A549 treated with GW870086 at 1 μM for 4 hours (cell line): ENCODE data around the gene DPM1. TPM values are rescaled to one million over a fixed set of nuclear protein-coding genes. Genes with fewer than 3 reads are reported as not detected.

Experiments used
- total RNA-seq: library from RNA; stranded (reverse); fragments of 200-300 nt; extraction: Qiagen RNA extraction; gene quantifications from 5 replicates; pipeline ENCODE4 v1.2.3, GENCODE V29; 2022; ENCODE audit warnings: low read depth

The DPM1 gene
- total RNA-seq: 67.1 to 87.1 TPM (median 75.2 TPM) in 5 replicates

DNA sequence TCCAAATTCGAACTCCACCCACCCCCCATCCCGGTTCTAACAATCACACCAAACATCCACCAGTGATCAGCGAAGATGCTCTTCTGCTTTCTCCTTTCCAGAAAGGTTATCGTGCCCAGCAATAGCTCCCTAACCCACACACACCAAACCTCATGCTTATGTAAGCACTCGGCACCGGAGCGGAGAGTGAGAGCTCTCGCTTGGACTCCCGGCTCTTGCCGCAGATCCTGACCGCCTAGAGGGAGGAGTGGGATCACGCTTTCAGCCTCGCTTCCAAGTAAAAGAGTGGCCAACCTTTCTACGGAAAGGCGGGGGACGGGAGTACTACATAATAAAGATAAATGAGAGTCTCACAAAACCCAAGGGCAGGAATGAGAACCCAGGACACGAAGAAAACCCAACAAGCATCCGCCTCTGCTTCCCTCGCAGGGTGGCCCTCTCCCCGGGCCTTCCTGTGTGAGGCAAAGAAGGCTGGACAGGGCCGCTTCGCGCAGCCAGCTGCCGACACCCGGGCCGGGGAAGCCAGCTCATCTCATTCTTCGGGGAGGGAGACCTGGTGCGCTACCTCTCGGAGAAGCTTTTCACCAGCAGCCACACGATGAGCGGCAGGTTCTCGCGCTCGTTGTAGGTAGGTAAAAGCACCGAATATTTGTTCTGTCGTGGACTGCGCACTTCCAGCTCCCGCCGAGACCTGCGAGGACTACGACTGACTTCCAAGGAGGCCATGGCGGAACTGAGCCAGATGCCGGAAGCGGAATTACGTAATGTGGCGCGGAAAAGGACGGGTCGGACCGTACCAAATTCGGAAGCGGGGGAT lies at the start of gene DPM1:
TSS of gene DPM1 (minus strand) at position 735 of the 817 bp plus-strand sequence. CDS start at position 726, 9 bp downstream.

DNA sequence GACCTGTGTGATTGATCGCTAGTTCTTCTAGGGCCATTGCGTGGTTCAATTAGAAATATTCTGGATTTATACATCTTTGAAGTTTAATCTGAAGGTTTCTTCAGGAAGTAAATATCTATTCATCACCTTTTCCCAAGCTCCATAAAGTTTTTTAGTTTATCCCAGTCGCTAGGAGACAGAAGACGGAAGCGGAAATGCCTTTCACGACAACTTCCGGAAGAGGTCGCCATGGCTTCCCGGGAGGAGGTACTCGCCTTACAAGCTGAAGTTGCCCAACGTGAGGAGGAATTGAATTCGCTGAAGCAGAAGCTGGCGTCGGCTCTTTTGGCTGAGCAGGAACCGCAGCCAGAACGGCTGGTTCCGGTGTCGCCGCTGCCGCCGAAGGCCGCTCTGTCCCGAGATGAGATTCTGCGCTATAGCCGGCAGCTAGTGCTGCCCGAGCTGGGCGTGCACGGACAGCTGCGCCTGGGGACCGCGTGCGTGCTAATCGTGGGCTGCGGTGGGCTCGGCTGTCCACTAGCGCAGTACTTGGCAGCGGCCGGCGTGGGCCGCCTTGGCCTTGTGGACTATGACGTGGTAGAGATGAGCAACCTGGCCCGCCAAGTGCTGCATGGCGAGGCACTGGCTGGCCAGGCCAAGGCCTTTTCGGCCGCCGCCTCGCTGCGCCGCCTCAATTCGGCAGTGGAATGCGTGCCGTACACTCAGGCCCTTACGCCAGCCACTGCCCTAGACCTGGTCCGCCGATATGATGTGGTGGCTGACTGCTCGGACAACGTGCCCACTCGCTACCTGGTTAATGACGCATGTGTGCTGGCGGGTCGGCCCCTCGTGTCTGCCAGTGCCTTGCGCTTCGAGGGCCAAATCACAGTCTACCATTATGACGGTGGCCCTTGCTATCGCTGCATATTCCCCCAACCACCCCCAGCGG lies 547 bp upstream of the DPM1 start, which contains the start of gene MOCS3:
TSS of gene MOCS3 (plus strand) at position 204 of the 928 bp plus-strand sequence. CDS start at position 229, 25 bp downstream.

DNA sequence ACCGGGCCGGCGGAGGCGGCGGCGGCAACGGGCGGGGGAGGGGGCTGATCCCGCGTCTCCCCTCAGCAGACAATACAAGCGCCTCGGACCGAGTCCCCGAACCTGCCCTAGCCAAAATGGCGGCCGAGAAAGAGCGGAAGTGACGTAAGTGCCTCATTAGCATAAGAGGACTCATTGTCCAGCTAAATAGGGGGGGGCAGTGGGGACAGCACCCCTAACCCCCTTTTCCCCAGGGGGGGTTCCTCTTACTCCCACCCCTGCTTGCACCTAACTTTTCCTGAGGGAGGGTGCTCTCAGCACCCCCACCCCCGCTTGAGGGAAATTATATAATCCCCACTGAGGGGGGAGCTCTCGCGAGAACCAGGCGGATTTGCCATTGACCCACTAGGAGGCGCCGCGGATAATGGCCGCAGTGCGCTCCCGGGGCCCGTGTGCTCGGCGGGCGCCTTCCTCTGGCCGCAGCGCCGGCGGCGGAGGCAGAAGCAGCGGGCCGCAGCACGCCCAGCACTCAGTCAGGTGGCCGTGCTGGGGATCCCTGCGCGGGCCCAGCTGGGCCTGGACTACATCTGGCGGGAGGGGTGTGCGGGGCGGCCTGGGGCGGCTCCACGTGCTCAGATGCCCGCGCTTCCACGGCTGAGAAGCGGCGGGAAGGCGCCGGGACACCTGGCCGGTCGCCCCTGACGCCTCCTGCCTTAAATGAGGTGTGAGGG lies 26.9 kb downstream of the DPM1 start, which contains the start of gene ADNP:
TSS of gene ADNP (minus strand) at position 132 of the 710 bp plus-strand sequence. CDS start 27,441 bp downstream, outside the sequence.

Other genes with a start within 250 kb of the DPM1 start
- 2.6 to 3.5 TPM (median 3.2 TPM) in 5 replicates for gene PARD6B, start 227.0 kb downstream of the DPM1 start, total RNA-seq
- 27.4 to 30.9 TPM (median 29.6 TPM) in 5 replicates for gene BCAS4, start 163.5 kb downstream of the DPM1 start, total RNA-seq
- 44.0 to 49.0 TPM (median 44.5 TPM) in 5 replicates for gene ADNP, start 27.1 kb downstream of the DPM1 start, total RNA-seq
- gene MOCS3, start 286 bp upstream of the DPM1 start, total RNA-seq: 5.6 to 6.3 TPM (median 5.9 TPM) in 5 replicates
- 14.5 to 21.6 TPM (median 16.3 TPM) in 5 replicates for gene KCNG1, start 64.6 kb upstream of the DPM1 start, total RNA-seq